MM.1S (cell line): ENCODE results near the gene RPTOR.

ENCODE experiments used
- DNase-seq: peaks from one replicate; pipeline ENCODE4 v3.0.0-alpha.2; 2015
- H2AFZ ChIP-seq: fragments of 300-600 bp; sonication (generic); 2 replicates; pipeline ENCODE4 v1.6.0; 2016; ENCODE audit warnings: antibody characterized with exemption, low read length
- H3F3A ChIP-seq: fragments of 300-600 bp; sonication (generic); 2 replicates; pipeline ENCODE4 v1.6.1; 2016; ENCODE audit warnings: mild to moderate bottlenecking, antibody characterized with exemption, low read length, moderate library complexity, mixed read lengths; ENCODE audit not compliant: insufficient read depth
- H3K27ac ChIP-seq: fragments of 300-600 bp; sonication (generic); 2 replicates; pipeline ENCODE4 v1.5.1; 2016; ENCODE audit warnings: mild to moderate bottlenecking, low read length
- H3K27me3 ChIP-seq: fragments of 300-600 bp; sonication (generic); replicated peaks from 2 replicates; pipeline ENCODE4 v1.6.0; 2016; ENCODE audit warnings: low read length; ENCODE audit not compliant: insufficient read depth
- H3K36me3 ChIP-seq: fragments of 300-600 bp; sonication (generic); replicated peaks from 2 replicates; pipeline ENCODE4 v1.6.1; 2016; ENCODE audit warnings: mild to moderate bottlenecking, low read length, mixed read lengths; ENCODE audit not compliant: insufficient read depth
- H3K4me1 ChIP-seq: fragments of 300-600 bp; sonication (generic); 2 replicates; pipeline ENCODE4 v1.6.1; 2016; ENCODE audit warnings: low read length, mixed read lengths
- H3K4me2 ChIP-seq: fragments of 300-600 bp; sonication (generic); 2 replicates; pipeline ENCODE4 v1.6.0; 2016; ENCODE audit warnings: low read depth, low read length
- H3K4me3 ChIP-seq: fragments of 300-600 bp; sonication (generic); 2 replicates; pipeline ENCODE4 v1.5.1; 2016; ENCODE audit warnings: low read length, mixed read lengths
- H3K79me2 ChIP-seq: fragments of 300-600 bp; sonication (generic); 2 replicates; pipeline ENCODE4 v1.6.1; 2016; ENCODE audit warnings: mixed run types, low read length, mixed read lengths
- H3K9ac ChIP-seq: fragments of 300-600 bp; sonication (generic); 2 replicates; pipeline ENCODE4 v1.6.1; 2016; ENCODE audit warnings: low read length, mixed read lengths
- H3K9me2 ChIP-seq: fragments of 300-600 bp; sonication (generic); replicated peaks from 2 replicates; pipeline ENCODE4 v1.6.1; 2016; ENCODE audit warnings: mild to moderate bottlenecking, low read length, mixed read lengths; ENCODE audit not compliant: insufficient read depth
- H3K9me3 ChIP-seq: fragments of 300-600 bp; sonication (generic); replicated peaks from 2 replicates; pipeline ENCODE4 v1.6.1; 2016; ENCODE audit warnings: mild to moderate bottlenecking, low read length, mixed read lengths; ENCODE audit not compliant: insufficient read depth
- H4K20me1 ChIP-seq: fragments of 300-600 bp; sonication (generic); 2 replicates; pipeline ENCODE4 v1.6.1; 2016; ENCODE audit warnings: mild to moderate bottlenecking, low read length, moderate library complexity, mixed read lengths; ENCODE audit not compliant: insufficient read depth
- EZH2 ChIP-seq: fragments of 300-600 bp; sonication (generic); optimal IDR thresholded peaks from 2 replicates; pipeline ENCODE3; 2017; ENCODE audit warnings: low read depth, mild to moderate bottlenecking, antibody characterized with exemption, low read length, mixed read lengths
- EZH2phosphoT487 ChIP-seq: fragments of 300-600 bp; sonication (generic); IDR thresholded peaks from 2 replicates; pipeline ENCODE4 v1.6.1; 2018; ENCODE audit warnings: antibody characterized with exemption, low read length
- TF ChIP-seq, protein P1 (sequence below): fragments of 300-600 bp; sonication (generic); IDR thresholded peaks from 2 replicates; pipeline ENCODE4 v1.5.1; 2016; ENCODE audit warnings: antibody characterized with exemption, low read length, mixed read lengths

RPTOR gene

DNA sequence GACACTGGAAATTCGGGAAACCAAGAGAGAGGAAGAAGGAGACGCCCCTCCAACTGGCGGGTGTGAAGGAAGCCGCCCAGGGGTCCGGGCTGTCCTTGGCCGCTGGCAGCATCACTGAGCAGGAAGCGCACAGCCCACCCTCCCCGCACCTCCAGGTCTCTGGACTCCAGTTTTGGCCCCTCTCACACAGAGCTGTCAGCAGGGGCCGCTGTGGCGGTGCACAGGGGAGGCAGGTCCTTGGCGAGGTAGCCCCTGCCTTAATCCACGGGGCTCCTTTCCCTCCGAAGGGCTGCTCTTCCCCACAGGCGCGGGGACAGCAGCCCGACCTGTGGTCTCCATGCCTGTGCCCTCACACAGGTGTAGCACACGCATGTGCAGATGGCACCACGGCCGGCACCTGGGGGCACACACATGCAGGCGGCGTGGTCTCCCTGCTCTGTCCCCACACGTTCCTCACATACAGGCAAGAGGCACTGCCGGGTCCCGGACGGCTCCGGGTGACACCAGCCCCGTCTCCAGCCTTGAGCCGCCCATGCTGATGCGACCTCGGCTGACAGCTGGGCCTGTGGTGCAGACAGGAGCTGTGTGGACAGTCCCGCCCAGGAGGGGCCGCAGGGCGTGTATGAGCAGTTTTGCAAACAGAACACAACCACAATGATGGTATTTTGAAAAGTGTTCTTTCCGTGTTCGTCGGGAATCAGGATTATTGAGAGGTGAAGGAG is 420.4 kb downstream of the RPTOR start:
- no peak overlapping the region for H3K27ac ChIP-seq
- no peaks in the 10 kb centered on the region for H3K36me3 ChIP-seq
- 0 out of 2 replicates have a peak, but pooled peaks cover 2% of the 10 kb centered on the region for H3K4me1 ChIP-seq
- no peaks in the 10 kb centered on the region for H3K79me2 ChIP-seq
- H3K9ac ChIP-seq: no peak overlapping the region
- H3K4me2 ChIP-seq: no peak overlapping the region
- H3K9me3 ChIP-seq: no peaks in the 10 kb centered on the region
- no peaks in the 10 kb centered on the region for H3K27me3 ChIP-seq
- TF ChIP-seq, protein P1, sequence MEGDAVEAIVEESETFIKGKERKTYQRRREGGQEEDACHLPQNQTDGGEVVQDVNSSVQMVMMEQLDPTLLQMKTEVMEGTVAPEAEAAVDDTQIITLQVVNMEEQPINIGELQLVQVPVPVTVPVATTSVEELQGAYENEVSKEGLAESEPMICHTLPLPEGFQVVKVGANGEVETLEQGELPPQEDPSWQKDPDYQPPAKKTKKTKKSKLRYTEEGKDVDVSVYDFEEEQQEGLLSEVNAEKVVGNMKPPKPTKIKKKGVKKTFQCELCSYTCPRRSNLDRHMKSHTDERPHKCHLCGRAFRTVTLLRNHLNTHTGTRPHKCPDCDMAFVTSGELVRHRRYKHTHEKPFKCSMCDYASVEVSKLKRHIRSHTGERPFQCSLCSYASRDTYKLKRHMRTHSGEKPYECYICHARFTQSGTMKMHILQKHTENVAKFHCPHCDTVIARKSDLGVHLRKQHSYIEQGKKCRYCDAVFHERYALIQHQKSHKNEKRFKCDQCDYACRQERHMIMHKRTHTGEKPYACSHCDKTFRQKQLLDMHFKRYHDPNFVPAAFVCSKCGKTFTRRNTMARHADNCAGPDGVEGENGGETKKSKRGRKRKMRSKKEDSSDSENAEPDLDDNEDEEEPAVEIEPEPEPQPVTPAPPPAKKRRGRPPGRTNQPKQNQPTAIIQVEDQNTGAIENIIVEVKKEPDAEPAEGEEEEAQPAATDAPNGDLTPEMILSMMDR: no peak
- TF ChIP-seq EZH2: no peak
- no peak for TF ChIP-seq EZH2phosphoT487
- H3F3A ChIP-seq: no peaks in the 10 kb centered on the region
- no peaks in the 10 kb centered on the region for H4K20me1 ChIP-seq
- H3K4me3 ChIP-seq: no peak overlapping the region
- no peak for DNase-seq
- H3K9me2 ChIP-seq: no peaks in the 10 kb centered on the region
- no peak overlapping the region for H2AFZ ChIP-seq

DNA sequence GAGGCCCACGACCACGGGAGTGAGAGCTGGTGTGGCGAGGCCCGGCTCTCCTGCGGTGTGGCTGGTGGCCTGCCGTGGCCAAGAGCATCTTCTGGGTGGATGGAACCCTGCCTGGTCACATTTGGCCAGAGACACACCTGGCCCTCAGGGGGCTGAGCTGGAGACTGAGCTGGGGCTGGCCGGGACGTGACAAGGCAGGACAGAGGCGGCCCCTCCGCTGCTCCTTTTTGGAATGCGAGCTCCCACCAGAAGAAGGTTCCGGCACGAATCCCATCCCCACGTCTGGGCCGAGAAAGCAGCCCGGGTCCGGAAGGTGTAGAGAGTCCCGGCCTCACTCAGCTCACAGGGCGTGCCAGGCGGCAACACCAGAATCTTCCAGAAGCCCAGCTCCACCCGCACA is 421.0 kb downstream of the RPTOR start:
- H3K27ac ChIP-seq: no peak overlapping the region
- H3K4me3 ChIP-seq: no peak overlapping the region
- H3K79me2 ChIP-seq: no peaks in the 10 kb centered on the region
- no peak overlapping the region for H3K4me2 ChIP-seq
- H4K20me1 ChIP-seq: no peaks in the 10 kb centered on the region
- TF ChIP-seq EZH2phosphoT487: no peak
- TF ChIP-seq EZH2: no peak
- TF ChIP-seq, protein P1: no peak
- DNase-seq: no peak
- no peaks in the 10 kb centered on the region for H3K36me3 ChIP-seq
- 0 out of 2 replicates have a peak, but pooled peaks cover 8% of the 10 kb centered on the region for H3K4me1 ChIP-seq
- no peaks in the 10 kb centered on the region for H3K9me3 ChIP-seq
- no peaks in the 10 kb centered on the region for H3K9me2 ChIP-seq
- no peak overlapping the region for H3K9ac ChIP-seq
- no peaks in the 10 kb centered on the region for H3K27me3 ChIP-seq
- no peak overlapping the region for H2AFZ ChIP-seq
- no peaks in the 10 kb centered on the region for H3F3A ChIP-seq

DNA sequence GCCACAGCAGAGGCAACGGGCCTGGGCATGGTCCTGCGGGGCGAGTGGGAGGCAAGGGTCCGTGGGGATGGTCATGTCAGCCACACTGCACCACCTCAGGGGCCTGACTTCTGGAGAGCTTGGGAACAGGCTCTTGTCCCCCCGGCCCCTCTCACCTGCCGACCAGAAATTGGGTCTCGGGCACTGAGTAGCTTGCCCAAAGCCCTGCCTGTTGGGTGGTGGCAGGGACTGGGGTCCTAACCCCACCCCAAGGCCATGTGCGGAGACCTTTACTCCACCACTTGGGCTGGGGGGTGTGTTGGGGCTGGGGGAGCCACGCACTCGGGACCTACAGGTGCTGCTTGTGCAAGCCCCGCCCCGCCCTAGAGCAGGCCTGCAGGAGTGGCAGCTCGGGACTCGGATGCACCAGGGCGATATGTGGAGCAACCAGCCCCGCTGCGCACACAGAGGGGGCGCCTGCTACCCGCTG is 422.8 kb downstream of the RPTOR start:
- no peak overlapping the region for H3K4me3 ChIP-seq

More for the DNA sequence above, 422.8 kb downstream of the RPTOR start:
- H3K9ac ChIP-seq: no peak overlapping the region
- no peaks in the 10 kb centered on the region for H3F3A ChIP-seq
- no peaks in the 10 kb centered on the region for H4K20me1 ChIP-seq
- no peaks in the 10 kb centered on the region for H3K36me3 ChIP-seq
- DNase-seq: no peak
- no peaks in the 10 kb centered on the region for H3K9me2 ChIP-seq
- no peaks in the 10 kb centered on the region for H3K79me2 ChIP-seq
- H3K9me3 ChIP-seq: no peaks in the 10 kb centered on the region
- H2AFZ ChIP-seq: no peak overlapping the region
- no peak for TF ChIP-seq EZH2
- no peak for TF ChIP-seq EZH2phosphoT487
- TF ChIP-seq, protein P1: no peak
- H3K4me2 ChIP-seq: no peak overlapping the region
- 0 out of 2 replicates have a peak, but pooled peaks cover 8% of the 10 kb centered on the region for H3K4me1 ChIP-seq
- no peak overlapping the region for H3K27ac ChIP-seq
- H3K27me3 ChIP-seq: no peaks in the 10 kb centered on the region
